Dermis microvascular lymphatic vessel endothelial cell (primary cell): ENCODE measurements around the gene GPATCH4. TPM values are rescaled to one million over a fixed set of nuclear protein-coding genes. Genes with fewer than 3 reads are reported as not detected.
"Not testable (repeated sequence)": the region's sequence is repeated elsewhere in the genome, so short reads cannot be mapped to it uniquely, and the experiment has no call there.

Experiments
- DNase-seq, 2 donors: peaks; one replicate each; pipeline versions ENCODE4 v3.0.0 to v3.0.0-alpha.2; 2010; ENCODE audit warnings: low read depth in 2 of 2
- total RNA-seq: library from RNA; depleted of rRNA; stranded (reverse); fragments of >200 nt; gene quantifications from 2 replicates; pipeline ENCODE4 v1.2.1, GENCODE V29; 2014

The GPATCH4 gene
- total RNA-seq = 12.7 and 18.1 TPM in 2 replicates

DNA sequence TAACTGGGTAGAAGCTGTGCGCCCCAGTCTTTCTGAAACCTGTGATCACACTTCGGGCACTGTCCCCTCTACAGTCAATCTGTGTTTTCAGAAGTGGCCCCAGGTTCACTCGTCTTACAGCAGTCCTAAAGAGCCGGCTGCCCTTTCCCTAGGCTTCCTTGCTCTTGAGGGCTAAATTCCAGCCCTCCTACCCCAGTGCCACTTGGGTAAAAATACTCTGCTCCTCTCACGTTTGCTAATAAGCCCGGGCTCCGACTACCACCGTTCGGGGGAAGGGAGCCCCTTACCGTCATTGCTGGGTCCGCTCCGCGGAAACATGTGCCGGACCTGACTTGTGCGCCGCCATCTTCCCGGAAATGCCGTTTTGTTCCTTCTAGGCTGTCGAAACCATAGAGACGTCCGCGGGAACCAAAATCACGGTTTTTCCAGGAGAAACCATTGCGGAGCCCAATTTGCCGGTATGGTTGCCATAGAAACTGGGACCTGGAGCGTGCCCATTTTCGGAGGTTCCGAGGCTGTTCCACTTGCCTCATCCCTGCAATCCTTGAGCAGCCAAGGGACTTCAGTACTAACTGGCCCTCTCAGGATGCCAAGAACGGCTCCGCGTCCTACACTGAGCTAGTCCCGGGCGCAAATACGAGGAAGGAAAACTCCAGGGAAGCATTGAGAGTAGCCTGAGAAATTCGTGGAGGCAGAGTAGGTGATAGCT lies at the start of gene GPATCH4:
Gene GPATCH4, minus strand, starts transcription at position 358 of the 709 bp plus-strand sequence.
- DNase-seq = peak; percentile 66 to 83

DNA sequence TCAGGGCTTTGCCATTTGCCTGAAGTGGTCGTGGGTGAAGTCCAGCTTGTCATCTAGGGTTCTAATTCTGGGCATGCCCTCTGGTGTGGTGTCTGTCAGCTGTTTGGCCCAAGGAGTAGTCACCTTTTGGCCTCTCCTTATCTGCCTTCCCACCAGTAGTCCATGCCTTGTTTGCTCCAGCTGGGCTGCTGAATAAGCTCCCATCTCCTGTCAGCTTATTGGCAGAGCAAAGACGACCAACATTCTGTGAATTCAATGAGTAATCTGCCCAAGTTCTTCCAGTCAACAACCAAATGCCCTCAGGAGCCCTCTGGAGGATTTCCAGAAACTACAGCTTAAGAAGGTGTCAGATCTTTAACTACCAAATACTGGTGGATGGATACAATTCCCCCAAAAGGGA lies 47.7 kb upstream of the GPATCH4 start:
- DNase-seq = no peak

DNA sequence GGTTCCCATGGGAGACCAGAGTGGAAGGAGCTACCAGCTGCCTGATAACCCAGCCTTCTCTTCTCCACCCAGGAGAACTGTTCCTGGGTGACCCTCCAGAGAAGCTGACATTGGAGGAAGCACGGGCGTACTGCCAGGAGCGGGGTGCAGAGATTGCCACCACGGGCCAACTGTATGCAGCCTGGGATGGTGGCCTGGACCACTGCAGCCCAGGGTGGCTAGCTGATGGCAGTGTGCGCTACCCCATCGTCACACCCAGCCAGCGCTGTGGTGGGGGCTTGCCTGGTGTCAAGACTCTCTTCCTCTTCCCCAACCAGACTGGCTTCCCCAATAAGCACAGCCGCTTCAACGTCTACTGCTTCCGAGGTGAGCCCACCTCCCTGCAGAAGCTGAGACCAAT lies 47.2 kb upstream of the GPATCH4 start:
- DNase-seq = no peak

DNA sequence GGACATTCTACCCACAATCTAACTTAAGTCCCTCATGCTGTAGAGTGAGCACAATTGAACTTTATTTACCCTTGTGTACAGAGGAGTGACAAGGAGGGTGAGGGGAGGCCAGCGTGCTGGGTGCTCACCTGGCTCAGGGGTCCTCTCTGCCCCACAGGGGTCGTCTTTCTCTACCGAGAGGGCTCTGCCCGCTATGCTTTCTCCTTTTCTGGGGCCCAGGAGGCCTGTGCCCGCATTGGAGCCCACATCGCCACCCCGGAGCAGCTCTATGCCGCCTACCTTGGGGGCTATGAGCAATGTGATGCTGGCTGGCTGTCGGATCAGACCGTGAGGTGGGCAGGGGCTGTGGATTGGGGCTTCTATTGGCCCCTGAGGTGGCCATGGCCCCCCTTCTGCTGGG lies 46.1 kb upstream of the GPATCH4 start:
- DNase-seq = no peak

DNA sequence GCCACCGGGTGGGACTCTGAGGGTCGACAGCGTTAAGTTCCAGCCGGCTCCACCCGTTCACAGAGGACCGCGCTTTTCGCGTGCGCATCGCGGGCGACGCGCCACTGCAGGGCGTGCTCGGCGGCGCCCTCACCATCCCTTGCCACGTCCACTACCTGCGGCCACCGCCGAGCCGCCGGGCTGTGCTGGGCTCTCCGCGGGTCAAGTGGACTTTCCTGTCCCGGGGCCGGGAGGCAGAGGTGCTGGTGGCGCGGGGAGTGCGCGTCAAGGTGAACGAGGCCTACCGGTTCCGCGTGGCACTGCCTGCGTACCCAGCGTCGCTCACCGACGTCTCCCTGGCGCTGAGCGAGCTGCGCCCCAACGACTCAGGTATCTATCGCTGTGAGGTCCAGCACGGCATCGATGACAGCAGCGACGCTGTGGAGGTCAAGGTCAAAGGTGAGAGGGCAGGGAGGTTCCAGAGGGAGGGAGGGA lies 45.5 kb upstream of the GPATCH4 start:
- DNase-seq = no peak

DNA sequence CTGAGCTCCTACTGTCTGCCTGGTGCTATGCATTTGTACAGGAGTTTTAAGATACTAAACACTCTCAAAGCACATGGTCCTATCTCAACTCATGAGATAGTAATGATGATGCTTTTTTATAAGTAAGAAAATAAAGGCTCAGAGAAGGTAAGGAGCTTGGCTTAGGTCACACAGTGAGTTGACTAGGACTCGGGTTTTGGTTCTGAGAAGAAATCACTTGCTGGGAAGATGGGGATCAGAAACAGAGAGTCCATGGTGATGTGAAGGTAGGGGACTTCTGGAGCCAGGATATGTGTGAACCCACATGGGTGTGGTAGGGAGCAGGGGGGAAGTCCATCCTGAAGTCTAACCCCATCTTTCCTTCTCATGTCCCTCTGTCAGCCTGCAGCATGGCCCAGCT lies 44.4 kb upstream of the GPATCH4 start:
- DNase-seq = no peak

DNA sequence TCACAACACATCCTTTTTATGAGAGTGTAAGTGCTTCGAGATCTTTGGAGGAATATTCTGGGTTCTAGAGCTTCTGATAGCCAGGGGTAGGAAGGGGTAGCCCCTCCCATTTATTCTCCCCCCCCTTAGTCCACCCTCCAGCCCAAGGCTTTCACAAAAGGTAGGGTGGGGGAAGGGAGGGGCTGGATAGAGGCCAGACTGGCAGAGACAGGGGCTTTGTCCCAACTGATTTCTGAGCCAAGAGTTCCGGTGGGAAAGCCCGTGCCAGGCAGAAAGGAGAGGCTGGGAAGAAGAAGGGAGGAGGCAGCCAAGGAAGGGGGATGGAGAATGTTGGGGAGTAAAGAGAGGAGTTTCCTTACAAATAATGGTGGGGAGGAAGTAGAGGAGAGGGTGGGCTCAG lies 43.8 kb upstream of the GPATCH4 start:
- no peak for DNase-seq

DNA sequence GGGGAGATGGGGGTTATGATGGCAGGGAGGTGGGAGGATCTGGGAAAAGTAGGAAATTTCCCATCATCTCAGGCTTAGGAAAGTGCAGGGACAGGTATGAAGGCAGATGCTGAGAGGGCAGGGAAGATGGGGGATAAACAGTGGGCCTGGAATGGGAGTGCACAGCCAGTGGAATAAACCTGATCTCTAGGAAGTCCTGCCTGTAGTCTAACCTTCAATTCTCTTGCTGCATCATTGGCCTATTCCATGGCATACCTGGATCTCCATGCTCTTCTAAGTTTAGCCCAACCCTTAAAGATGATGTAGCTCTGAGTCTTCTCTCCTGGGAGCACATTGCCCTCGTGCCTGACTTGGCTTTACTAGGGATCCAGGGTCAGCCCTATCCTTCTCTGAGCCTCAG lies 43.4 kb upstream of the GPATCH4 start:
- no peak for DNase-seq

DNA sequence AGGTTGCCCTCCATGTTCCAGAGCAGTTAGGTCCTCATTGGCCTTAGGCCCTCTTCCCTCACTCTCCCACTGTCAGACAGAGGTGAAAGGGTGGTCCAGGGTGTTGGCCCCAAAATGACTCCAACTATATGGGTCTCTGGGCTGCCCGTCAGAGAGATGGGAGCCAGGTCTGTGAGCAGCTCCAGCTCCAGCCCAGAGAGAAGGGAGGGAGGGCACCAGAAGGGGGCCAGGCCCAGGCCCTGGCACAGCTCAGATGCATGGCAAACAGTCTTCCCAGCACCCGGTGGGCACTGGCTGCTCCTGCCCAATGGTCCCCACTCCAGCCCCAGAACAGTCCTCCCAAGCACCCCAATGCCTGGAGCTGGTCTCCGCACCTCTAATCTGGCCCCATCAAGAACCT lies 42.9 kb upstream of the GPATCH4 start:
- no peak for DNase-seq

DNA sequence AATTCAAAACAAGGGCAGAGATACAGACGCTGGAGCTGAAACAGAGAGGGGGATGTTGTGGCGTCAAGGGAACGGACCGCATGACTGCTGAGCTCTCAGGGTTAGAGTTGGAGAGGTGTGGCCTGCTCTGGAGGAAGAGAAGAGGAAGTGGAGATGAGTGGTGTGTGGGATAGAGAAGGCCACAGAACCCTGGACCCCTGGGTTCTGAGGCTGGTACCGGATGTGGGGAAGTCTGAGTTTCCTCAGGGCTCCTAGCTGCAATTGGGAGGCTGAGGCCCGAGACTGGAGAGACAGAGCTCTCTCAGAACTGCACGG lies 42.5 kb upstream of the GPATCH4 start:
- no peak for DNase-seq

DNA sequence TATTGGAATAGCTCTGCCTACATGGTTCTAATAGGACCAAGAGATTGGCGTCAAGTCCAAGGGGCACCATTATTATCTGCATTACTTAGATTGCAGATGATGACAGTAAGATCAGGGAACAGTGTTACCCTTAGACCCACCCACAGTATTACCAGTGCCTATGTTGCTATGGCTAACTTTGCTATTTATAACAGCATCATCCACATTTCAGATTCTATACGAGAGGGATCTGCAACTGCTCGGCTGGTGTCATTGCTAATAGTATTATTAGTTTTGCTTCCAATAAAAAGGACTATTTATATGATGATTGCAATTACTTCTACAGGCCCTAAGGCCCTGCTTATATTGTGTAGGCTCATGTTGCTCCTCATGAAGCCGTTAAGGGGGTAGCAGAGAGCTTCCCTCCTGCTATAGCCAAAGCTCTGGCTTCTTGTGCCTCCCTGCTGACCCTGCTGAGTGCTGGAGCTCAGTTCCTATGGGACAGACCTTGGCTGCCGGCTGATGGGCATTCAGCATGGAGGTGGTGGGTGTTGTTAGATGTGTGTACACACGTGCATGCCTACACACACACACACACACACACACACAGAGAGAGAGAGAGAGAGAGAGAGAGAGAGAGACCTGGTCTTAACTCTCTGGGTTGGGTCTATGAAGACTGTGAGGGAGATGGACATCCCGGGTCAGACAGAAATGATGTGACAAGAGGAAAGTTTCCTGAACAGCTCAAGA lies 41.9 kb upstream of the GPATCH4 start:
- no peak for DNase-seq

DNA sequence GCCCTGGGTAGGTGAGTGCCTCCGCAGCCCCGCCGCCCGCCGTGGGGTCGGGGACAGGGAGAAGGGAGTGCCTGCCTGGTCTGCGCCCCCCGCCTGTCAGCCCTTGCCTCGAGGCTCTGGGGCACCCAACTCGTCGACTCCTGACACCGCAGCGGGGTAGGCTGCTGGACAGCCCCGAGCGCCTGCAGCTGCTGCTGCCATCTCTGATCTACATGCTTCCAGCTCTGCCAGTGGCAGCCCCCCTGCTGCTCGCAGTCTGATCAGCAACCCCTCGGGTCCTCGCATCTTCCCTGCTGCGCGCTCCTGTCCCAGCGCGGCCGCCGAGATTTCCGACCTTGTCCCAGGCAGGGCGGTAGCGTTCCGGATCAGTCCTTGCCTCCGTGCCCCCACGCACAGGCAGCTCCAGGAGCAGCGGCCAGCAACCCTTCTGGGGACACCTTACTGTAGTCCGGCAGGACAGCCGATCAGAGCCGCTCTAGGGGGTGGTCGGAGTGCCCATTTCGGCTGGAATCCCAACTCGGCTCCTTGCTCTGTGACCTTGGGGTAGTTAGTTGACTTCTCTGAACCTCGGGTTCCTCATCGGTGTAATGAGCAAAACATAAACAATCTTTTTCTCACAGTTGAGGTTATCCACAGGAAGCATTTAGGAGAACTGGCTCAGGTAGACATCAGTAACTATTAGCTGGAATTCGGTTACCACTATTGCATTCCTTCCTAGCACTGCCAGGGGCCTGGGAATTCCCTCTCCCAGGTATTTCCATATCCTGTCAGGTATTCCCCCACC lies 41.2 kb upstream of the GPATCH4 start:
- no peak for DNase-seq

DNA sequence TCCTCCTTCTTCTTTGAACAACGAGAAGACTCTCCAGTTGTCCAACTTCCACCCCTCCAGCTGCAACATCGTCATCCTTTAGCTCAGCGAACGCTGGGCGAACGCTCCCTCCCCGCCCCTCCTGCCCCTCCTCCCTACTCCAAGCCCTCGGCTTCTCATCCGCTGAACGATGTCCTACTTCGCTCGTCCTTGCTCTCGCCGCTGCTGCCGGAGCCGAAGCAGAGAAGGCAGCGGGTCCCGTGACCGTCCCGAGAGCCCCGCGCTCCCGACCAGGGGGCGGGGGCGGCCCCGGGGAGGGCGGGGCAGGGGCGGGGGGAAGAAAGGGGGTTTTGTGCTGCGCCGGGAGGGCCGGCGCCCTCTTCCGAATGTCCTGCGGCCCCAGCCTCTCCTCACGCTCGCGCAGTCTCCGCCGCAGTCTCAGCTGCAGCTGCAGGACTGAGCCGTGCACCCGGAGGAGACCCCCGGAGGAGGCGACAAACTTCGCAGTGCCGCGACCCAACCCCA lies 40.5 kb upstream of the GPATCH4 start, which contains the start of gene BCAN:
Gene BCAN, plus strand, starts transcription at position 357 of the 504 bp plus-strand sequence. CDS start 3,938 bp downstream, outside the sequence.
- no peak for DNase-seq

DNA sequence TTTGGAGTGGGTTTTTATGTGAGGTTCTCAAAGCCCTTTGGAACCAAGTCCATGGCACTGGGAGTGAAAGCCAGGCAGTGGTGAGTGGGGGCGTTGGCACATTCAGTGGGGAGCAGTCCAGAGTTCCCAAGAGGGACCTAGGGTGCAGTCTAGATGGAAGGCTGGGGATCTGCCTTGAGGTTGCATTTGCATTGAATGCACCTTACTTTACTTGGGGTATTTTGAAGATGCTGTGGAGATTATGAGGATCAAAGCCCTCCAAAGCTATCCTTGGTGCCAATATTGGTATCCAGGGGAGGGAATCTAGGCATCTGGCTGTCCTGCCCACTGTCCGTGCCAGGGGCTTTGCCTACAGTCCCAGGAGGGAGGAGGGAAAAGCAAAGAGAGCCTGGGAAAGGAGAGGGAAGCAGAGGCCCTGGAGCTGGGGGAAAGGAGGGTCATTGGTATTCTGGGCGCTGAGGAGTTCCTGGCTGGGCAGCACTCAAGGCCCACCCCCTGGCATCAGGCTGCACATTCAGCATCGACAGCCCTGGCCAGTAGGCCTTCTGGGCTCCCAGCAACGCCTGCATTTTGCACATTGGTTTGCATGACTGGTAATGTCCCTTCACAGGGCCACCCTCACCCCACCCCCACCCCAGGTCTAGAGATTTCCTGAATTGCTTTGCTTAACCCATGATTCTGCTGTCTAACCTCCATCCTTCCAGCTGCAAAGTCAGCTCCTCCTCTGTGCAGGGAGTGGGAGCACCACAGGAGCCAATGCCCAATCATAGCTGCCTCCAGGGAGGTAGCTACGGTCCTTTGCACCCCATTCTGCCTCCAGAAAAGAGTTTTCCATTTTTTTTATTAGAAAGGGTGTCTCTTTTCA lies 39.8 kb upstream of the GPATCH4 start:
- DNase-seq = no peak

DNA sequence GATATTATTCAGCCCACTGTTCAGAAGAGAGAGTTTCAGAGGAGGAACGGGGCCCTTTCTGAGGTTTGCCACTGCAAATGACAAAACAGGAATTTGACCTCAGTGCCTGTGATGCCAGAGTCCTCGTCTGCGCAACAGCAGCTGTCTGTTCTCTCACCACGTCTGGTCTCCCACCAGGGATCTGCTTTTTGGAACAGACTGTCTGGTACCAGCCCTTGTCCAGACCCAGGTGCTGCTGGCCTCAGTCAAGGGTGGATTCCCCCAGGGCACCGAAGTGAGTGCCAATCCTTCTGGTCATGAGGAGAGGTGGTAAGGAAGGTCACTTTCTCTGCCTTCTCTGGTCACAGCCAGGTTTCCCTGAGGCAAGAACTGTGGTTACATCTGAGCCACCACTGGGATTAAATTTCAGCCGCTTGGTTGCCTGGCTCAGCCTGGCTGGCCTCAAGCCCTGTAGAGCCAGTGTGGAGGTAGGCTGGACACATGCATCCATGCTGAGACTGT lies 38.4 kb upstream of the GPATCH4 start:
- no peak for DNase-seq

DNA sequence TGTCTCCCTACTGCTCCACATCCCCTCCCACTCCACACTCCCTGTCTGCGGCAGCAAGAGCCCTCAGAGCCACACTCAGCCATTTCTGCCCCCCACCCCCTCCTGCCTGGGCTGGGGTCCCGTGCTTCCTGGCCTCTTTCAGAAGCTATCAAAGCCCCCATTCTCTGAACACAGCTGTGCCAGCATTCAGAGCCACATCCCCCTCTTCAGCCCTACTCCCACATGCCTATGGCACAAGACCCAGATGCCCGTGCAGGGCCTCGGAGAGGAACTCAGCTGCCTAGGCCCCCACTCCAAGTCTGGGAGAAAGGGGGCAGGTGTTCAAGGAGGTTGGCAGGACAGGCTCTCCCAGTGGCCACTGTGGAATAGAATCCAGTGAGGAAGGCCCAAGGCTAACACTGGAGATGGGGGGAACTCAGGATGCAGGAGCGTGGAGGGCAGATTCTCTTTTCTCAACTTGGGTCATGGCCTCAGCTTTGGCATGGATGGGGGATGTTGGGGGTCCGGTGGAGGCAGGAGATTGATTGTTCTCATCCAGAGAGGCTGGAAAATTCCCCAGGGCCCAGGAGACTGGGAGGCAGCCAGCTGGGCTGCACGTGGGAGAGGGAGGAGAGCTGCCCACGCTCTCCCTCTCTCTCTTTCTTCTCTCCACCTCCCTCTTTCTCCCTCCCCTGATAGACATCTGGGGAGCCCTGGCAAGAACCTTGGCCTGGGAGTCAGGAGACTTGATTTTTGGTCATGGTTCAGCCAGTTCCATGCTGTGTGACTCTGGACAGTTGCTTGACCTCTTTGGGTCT lies 37.1 kb upstream of the GPATCH4 start:
- no peak for DNase-seq

DNA sequence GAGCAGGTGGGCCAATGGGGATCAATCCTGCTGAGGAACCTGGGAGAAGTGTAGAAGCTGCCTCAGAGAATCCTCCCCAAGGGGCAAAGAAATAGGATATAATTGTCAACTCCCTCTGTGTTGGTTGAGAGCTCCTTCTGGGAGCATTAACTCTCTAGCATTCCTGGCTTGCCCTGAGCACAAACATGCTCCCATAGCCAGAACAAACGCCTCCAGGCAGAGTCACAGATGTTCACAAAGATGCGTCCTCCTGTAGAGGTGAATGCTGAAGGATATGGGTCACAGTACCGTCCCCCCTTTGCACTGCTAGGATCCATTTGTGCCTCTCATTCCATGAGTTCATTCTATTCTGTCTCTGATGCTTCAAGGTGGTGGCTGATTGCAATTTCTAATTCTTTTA lies 31.1 kb upstream of the GPATCH4 start:
- DNase-seq = no peak

DNA sequence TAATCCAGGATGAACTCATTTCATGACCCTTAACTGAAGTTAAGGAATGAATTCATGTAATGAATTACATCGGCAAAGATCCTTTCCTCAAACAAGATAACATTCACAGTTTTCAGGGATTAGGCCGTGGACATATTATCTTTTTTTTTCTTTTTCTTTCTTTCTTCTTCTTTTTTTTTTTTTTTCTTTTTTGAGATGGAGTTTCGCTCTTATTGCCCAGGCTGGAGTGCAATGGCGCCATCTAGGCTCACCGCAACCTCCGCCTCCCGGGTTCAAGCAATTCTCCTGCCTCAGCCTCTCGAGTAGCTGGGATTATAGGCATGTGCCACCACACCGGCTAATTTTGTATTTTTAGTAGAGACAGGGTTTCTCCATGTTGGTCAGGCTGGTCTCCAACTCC lies 29.9 kb upstream of the GPATCH4 start:
- not testable (repeated sequence) for DNase-seq

DNA sequence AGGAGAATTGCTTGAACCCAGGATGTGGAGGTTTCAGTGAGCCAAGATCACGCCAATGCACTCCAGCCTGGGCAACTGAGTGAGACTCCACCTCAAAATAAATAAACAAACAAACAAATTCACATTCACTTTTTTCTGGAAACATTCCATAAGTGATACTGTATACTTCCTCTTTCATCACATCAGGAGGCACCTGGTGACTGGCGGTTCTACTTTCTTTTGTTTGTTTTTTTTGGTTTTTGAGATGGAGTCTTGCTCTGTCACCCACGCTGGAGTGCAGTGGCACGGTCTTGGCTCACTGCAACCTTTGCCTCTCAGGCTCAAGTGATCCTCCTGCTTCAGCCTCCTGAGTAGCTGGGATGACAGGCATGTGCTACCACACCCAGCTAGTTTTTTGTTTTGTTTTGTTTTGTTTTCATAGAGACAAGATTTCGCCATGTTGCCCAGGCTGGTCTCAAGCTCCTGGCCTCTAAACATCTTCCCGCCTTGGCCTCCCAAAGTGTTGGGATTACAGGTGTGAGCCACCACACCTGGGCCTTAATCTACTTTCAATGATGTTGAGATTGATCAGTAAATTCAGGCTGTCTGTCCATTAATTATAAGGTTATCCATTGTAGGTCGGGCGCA lies 28.7 kb upstream of the GPATCH4 start:
- no peak for DNase-seq
